B cell (primary cell): ENCODE results near the gene F13B.

Source experiments
- EZH2 ChIP-seq: IDR thresholded peaks from 2 replicates; pipeline ENCODE4 v1.6.1; 2012; ENCODE audit warnings: borderline replicate concordance, low read depth, mild to moderate bottlenecking, moderate library complexity, low read length; ENCODE audit not compliant: insufficient read depth, poor library complexity, severe bottlenecking
- TF ChIP-seq, protein P1 (sequence below): fragments of 200-600 bp; IDR thresholded peaks from one replicate; pipeline ENCODE4 v1.8.0; 2022; ENCODE audit warnings: antibody characterized with exemption, mild to moderate bottlenecking

DNA sequence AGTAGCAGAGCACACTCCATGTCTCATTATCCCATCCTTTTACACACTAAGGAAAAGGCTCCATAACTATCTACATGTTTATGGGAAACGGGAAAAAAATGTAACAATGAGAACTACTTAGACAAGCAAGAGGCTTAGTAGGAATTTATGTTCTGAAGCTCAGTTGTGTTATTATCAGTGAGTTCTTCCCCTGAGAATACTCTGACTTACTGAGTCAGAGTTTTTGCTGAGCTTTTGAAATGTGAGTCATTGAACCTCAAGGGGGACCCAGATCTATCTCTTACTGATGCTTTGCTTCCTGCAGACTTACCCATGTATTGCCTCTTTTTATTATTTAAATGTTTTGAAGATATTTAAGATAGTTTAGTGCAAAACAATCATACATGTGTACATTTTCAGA, 69.6 kb downstream of the F13B start:
- TF ChIP-seq, protein P1, sequence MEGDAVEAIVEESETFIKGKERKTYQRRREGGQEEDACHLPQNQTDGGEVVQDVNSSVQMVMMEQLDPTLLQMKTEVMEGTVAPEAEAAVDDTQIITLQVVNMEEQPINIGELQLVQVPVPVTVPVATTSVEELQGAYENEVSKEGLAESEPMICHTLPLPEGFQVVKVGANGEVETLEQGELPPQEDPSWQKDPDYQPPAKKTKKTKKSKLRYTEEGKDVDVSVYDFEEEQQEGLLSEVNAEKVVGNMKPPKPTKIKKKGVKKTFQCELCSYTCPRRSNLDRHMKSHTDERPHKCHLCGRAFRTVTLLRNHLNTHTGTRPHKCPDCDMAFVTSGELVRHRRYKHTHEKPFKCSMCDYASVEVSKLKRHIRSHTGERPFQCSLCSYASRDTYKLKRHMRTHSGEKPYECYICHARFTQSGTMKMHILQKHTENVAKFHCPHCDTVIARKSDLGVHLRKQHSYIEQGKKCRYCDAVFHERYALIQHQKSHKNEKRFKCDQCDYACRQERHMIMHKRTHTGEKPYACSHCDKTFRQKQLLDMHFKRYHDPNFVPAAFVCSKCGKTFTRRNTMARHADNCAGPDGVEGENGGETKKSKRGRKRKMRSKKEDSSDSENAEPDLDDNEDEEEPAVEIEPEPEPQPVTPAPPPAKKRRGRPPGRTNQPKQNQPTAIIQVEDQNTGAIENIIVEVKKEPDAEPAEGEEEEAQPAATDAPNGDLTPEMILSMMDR = no peak
- no peak for TF ChIP-seq EZH2
